ENCODE measurements around the gene PPP1CB.
"Not testable (repeated sequence)": the region's sequence is repeated elsewhere in the genome, so short reads cannot be mapped to it uniquely, and the experiment has no call there.

PPP1CB gene

DNA sequence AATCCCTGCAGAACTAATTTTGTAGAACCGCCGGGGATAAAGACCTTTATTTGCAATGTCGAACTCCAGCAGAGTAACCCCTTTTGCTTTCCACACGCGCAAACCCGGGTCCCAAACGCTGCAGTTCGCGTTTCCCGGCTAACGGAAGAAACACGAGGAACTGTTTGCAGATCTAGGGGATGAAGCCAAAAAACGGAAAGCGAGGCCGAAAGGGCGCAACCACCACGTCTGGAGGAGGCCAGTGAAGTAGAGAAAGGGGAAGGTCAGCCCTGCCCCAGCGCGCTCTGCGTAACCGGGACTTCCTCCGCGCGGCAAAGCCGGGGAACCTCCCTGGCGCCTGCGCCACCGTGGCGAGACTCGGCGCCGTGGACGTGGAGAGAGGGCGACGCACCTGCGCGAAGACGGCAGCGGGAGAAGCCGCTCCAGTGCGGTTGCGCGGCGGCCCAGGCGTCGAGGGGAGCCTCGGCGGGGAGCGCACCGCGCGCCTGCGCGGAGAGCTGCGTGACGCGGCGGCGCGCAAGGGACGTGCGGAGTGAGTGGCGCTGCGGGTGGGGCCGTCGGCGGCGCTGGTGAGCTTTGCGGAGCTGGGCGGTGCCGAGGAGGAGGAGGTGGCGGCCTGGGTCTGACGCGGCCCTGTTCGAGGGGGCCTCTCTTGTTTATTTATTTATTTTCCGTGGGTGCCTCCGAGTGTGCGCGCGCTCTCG is at the start of gene PPP1CB:
TSS of gene PPP1CB (plus strand) at position 579 of the 704 bp plus-strand sequence. CDS start 295 bp downstream, outside the sequence.
- DNase-seq = peak; percentile 73 to 99 (median 93)

DNA sequence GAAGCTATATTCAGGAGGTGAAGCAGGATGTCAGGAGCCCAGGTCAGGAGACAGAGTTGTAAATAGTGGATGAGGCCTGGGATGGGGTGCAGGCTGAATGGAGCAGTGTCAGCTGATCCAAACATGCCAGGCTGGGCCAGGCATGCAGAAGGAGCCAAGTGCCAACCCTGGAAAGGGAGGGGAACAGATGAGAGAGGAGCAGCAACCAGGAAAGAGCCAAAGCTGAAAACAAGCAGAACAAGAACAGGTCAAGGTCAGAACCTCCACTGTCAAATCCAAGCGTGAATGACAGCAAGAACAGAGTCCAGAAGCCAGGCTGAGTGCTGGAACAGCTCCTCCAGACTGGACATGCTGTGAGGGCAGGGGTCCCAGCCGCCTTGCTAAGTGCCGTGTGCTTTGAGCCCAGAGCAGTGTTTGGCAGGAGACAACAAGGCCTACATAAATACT is 49.2 kb upstream of the PPP1CB start:
- peak in 9 of 56 donors; percentile 12 to 62 (median 33) for DNase-seq

DNA sequence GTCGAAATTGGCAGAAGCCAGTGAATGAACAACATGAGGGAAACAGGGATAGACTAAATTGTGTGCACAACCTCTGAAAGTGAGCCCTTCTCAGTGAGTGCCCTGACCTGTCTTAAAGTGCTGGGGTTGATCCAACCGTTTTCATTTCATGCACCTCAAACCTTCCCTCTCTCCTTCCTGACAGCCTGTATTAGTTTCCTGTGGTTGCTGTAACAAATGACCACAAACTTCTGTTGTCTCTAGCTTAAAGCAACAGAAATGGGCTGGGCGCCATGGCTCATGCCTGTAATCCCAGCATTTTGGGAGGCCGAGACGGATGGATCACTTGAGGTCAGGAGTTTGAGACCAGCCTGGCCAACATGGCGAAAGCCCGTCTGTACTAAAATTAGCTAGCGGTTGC is 48.8 kb upstream of the PPP1CB start:
- DNase-seq = no peak

DNA sequence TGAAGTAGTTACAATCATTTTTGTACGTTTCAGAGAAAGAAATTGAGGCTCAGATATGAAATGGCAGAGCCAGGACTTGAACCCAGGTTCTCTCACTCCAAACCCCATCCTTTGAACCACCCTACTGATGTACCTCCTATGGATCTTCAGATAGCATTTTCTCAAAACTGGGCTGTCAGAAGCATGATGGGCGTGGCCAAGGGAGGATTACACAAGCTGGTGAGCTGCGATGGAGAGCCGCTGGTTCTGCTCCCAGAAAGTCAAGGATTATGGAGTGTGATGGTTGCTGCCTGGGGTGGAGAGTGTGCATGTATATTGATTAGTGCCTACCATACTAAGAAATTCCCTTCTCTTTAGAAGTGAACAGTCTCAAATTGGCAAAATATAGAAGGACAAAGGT is 47.0 kb upstream of the PPP1CB start:
- DNase-seq = no peak

DNA sequence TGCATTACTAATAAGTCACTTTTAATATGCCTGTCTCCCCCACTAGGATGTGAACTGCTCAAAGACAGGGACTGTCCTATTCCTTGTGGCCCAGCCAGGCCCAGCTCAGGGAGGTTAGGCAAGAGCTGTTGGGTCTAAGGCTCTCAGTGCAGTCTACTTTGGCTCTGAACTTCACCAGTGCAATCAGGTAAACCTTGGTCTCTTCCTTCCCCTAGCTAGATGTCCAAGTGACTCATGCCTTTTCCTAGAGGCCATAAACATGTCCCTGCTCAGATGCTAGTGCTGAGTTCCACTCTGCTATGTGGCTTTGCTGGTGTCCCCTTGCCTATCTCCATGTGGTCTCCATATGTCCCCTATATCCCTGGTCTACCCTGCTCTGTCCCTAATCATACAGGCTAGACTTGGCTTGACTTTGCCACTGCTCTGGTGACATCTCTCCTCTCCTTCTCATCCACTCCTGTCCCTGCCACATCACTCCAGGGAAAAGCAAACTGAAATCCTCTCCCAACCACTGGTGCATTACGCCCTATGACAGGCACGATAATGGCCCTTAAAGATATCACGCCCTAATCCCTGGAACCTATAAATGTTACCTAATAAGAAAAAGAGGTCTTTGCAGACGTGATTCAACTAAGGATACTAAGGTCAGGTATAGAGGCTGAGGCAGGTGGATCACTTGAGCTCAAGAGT is 45.7 kb upstream of the PPP1CB start:
- DNase-seq = no peak

DNA sequence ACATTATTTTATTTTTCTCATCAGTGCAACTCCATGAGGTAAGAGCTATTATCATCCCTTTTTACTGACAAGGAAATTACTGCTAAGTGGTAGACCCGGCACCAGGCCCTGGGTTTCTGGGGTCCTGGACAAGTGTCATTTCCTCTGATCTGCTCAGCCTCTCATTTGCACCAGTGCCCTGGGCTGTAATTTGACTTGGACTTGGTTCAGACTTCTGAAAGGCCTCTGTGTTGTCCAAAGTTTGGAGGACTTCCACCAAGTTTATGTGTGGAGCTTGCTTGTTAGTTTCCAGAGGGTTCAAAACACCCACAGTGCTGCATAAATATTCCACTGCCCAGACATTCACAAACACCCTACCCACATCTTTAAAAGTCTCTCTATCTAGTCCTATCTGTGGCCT is 44.0 kb upstream of the PPP1CB start:
- DNase-seq = peak in 41 of 56 donors; percentile 8 to 81 (median 44)

DNA sequence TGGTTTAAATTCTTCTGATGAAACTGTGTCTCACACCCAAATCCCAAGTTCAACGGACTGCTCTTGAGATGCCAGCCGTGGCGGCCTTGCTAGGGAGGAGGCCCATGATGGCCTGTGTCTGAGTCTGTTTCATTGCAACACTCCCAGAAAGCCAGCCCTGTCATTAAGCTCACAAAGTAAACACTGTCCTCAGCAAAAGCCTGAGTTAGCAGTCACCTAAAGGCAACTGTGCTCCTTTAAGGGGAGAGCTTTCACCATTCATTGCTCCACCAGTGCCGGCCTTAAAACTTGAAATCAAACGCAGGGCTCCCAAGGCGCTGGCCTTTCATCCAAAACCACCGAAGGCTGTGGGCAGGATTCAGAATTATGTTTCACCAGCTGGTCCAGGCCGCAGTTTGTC is 42.5 kb upstream of the PPP1CB start:
- DNase-seq = no peak

DNA sequence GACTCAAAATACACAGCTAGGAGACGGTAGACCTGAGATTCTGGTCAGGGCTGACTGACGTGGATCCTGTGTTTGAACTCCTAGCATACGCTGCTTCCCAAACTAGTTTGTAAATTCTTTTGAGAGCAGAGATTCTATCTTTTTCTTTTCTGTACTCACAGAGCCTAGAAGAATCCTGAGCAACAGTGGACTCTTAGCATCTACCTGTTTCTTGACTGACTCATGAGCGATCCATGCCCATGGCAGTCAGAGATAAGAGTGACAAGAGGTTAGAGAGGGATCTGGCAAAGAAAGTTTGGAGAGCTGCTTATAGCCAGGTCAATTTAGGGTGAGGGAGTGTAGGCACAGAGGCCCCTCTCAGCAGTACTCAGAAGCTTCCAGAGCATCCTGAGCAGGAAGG is 41.1 kb upstream of the PPP1CB start:
- no peak for DNase-seq

DNA sequence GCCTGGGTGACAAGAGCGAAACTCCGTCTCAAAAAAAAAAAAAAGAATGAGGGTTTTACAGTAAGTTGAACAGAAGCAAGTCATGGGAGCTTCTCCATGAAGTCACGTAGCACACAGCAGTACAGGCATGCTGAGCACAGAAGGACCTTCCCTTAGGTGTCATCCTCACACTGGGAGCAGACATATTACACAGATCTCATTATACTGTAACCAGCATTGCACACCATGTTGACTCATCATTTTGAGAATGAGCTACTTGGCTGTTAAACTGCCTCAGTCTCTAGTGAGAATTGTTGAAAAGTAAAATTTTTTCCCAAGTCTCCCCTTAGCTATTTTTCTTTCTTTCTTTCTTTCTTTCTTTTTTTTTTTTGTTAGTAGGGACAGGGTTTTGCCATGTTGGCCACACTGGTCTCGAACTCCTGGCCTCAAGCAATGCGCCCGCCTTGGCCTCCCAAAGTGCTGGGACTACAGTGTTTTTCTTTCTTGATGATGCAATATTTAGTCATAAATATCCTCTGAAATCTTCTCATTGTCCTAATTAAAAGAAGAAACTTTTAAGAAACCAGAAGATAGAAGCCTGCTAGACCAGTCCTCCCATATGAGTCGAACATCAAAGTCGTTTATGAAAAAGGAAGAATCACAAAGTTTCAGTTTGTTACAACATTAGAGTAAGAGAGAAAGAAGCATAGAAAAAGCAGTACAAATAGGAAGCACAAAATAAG is 37.9 kb upstream of the PPP1CB start:
- DNase-seq = no peak

DNA sequence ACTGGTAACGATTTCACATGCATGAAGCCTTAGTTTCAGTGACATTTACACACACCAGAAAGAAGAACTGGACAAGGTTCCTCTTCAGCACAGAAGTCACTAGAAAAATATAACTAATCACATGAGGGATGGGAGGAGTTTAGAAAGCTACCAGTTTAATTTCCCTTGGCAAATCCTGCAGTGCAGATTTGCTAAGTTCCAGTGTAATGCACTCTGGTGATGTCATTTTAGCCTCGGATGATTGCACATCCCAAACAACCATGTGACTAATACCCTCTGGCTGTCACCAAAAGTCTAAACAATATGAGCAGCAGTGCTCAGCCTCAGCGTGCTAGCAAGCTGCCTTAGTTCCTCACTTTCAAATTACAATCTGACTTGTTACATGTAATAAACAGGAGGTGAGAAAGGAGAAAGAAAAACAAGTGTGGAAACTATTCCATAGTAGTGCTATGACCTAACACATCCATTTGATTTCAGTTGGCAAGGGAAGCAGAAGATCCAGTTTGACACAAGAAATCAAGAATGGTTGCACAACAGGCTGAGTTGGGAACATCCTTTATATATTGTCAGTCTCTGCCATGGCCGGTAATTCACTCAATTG is 35.3 kb upstream of the PPP1CB start:
- DNase-seq = peak in 13 of 56 donors; percentile 4 to 58 (median 21)

DNA sequence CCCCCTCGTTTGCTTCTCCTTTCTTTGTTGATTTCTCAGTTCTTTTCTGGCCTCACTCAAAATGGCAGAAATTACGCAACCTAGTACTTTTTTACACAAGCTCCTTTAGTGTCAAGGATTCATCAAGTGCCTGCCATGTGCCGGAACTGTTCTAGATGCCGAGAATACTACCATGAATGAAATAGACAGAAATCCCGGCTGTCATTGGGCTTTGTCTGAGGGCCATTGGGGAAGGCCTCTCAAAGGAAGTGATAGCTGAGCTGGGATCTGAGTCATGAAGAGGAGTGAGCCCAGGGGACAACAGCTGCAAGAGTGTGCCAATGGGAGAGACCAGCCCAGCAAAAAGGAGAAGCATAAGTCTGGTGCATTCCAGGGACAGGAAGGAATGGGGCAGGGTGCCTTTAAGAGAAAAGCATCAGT is 34.3 kb upstream of the PPP1CB start:
- DNase-seq = peak in 12 of 56 donors; percentile 8 to 46 (median 22)

DNA sequence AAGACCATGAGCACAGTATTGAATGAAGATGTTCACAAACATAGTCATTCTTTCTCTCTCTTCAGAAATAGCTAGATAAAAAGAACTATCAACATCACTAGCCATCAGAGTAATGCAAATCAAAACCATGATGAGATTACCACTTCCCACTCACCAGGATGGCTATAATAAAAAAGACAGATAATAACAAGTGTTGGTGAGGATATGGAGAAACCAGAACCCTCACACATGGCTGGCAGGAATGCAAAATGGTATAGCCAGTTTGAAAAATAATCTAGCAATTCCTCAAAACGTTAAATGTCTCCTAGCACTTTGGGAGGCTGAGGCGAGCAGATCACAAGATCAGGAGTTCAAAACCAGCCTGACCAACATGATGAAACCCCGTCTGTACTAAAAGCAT is 31.3 kb upstream of the PPP1CB start:
- DNase-seq = no peak

DNA sequence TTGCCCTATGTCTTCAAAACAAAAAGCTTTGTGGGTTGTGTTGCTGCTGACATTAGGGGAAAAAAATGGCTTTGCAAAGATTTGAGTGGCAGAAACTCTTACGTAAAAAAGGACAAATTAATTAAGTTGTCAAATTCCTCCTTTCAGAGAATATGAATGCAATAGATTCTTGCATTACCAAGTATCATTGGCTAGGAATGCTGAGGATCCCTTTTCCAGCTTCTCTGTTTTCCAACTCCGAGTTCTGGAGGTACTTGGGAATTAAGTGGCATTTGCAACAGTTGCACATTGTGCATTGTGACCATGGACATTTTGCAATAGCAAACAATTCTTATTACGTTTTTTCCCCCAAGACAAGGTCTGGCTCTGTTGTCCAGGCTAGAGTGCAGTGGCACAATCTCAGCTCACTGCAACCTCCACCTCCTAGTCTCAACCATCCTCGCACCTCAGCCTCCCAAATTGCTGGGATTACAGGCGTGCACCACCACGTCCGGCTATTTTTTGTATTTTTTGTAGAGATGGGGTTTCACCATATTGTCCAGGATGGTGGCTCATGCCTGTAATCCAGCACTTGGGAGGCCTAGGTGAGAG is 29.9 kb upstream of the PPP1CB start:
- no peak for DNase-seq

DNA sequence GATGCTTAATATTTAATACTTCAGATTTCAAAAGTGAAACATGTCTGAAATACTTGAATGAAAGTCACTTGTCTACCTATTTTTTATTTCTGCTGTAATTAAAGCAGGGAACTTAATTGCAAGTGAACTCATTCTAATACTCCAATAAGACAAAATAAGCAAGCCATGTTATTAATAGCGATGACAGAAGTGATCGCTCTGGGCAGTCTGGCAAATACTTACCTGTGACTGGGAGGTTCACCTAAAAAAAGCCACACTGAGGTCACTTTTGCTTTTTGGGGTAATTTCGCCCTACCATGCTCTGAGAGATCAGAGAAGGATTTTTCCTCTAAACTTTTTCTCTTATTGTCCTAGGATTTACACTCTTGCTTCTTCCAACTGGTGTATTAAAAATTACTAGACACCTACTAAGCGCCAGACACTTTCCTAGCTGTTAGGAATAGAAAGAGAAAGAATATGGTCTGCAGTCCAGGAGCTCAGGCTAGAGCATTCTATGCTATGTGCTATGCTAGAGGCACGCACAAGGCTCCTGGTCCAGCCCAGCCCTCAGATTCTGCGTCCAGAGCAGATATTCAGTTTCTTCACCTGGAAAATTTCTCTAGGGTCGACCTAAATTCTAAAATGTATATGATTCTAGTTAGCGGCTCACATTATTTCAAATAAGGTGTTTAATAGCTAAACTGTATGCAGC is 26.5 kb upstream of the PPP1CB start:
- no peak for DNase-seq

DNA sequence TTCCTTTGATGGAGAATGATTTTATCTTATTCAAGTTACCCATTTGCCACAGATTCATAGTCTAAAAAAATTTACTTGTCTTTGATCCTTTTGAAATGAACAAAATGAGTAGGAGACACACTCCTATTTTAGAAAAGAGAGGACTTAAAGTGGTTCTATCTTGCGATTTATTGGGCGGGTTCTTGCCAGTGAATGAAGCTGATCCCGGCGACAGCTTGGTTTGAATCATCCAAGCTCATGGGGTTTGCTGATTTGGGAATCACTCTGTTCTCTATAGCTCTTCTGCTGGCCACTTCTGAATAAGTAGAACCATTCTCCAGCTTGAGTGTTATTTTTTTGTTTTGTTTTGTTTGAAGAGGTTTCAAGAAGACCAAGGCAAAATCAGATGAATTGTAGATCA is 25.5 kb upstream of the PPP1CB start:
- peak in 7 of 56 donors; percentile 2 to 62 (median 27) for DNase-seq

DNA sequence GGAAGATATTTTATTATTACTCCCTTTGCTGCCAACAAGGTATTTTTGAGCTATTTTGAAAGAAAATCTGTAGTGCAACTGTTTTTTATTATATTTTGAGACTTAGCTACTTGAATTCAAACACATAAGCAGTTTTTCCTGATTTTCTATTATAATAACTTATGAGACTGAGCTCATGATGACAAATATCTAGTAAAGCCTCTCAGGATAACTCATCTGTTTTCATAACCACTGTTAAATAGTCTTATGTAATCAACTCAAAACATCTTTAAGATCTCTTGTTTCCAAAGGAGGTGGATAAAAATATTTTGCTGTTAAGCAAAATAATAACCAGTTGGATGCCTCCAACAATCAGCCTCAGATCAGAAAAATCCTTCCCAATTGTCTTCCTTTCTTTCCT is 21.9 kb upstream of the PPP1CB start:
- DNase-seq = no peak

DNA sequence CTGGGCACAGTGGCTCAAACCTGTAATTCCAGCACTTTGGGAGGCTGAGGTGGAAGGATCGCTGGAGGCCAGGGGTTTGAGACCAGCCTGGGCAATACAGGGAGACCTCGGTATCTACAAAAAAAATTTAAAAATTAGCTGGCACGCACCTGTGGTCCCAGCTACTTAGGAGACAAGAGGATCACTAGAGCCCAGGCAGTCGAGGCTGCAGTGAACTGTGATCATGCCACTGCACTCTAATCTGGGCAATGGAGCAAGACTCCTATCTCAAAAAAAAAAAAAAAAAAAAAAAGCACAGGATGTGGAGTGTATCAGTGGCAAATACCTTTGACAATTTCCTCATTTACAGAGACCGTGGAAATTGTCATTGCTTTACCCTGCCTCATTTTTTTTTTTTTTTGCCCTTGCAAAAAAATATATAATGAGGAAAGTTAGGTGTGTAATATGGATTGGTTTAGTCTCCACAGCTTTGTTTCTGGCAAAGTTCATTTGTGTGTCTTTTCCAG is 20.9 kb upstream of the PPP1CB start:
- no peak for DNase-seq

DNA sequence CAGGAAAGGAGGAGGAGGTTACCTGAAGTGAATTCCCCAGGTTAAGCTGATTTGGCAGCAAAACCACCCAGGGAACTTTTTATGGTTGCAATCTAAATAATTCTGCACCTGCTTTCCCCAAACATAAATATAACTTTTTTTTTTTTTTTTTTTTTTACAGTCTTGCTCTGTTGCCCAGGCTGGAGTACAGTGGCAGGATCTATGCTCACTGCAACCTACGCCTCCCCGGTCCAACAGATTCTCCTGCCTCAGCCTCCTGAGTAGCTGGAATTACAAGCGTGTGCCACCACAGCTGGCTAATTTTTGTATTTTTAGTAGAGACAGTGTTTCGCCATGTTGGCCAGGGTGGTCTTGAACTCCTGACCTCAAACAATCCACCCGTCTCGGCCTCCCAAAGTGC is 16.1 kb upstream of the PPP1CB start:
- DNase-seq = no peak

DNA sequence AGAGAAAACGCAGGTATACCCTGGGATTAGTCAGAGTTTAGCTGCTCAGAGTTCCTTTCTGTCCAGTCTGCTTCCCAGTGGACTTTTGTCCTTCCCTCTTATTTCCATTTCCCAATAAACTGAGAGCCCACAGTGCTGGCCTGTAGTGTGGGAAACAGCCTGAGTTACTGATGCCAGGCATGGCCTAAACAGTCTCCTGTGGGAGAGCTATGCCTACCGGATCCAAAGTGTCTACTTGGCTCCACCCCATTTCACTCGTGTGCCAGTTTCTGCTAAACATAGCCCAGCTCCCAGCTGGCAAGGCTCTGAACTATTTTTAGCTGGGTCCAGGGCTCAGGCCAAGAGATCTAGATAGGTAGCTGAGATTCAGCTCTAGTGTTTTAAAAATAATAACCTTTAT is 15.6 kb upstream of the PPP1CB start:
- DNase-seq = peak in 34 of 56 donors; percentile 4 to 86 (median 42)

DNA sequence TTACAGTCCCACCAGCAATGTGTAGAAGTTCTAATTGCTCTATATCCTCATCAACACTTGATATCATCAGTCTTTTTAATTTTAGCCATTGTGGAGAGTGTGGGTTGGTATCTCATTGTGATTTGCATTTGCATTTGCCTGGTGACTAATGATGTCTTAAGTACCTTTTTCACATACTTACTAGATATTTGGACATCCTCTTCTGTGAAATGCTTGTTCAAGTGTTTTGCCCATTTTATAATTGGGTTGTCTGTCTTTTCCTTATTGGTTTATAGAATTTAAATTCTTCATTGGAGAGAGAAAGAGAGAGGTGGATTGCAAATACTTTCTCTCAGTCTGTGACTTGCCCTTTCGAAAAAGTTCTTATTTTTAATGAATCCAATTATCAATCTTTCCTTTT is 14.0 kb upstream of the PPP1CB start:
- DNase-seq = no peak

DNA sequence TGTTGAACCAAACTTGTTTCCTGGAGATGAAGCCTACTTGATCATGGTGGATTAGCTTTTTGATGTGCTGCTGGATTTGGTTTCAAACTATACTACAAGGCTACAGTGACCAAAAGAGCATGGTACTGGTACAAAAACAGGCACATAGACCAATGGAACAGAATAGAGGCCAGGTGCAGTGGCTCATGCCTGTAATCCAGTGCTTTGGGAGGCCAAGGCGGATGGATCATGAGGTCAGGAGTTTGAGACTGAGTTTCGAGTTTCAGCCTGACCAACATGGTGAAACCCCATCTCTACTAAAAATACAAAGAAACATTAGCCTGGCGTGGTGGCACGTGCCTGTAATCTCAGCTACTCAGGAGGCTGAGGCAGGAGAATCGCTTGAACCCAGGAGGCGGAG is 9.0 kb upstream of the PPP1CB start:
- DNase-seq = not testable (repeated sequence)

Measured in nucleus accumbens (tissue), 56 donors.